GM12891 (cell line): ENCODE measurements around the gene NIN.
A peak's percentile ranks its signal among the peaks of the same experiment; 100 is the strongest.

Experiments used
- PAX5 ChIP-seq: IDR thresholded peaks from 2 replicates; pipeline ENCODE4 v1.6.1; 2011; ENCODE audit warnings: low read length, moderate library complexity, mild to moderate bottlenecking; ENCODE audit not compliant: insufficient read depth, severe bottlenecking
- POLR2A ChIP-seq: IDR thresholded peaks from 2 replicates; pipeline ENCODE4 v1.6.1; 2011; ENCODE audit warnings: low read depth, low read length, control low read depth
- POLR2AphosphoS5 ChIP-seq: IDR thresholded peaks from 2 replicates; pipeline ENCODE4 v1.6.1; 2011; ENCODE audit warnings: low read depth, low read length, control low read depth
- POU2F2 ChIP-seq: IDR thresholded peaks from 2 replicates; pipeline ENCODE4 v1.6.1; 2011; ENCODE audit warnings: low read depth, mild to moderate bottlenecking, control low read depth, low read length, moderate library complexity
- SPI1 ChIP-seq: IDR thresholded peaks from 2 replicates; pipeline ENCODE4 v1.6.1; 2011; ENCODE audit warnings: low read depth, low read length, control low read depth
- TAF1 ChIP-seq: IDR thresholded peaks from 2 replicates; pipeline ENCODE4 v1.6.1; 2011; ENCODE audit warnings: low read depth, low read length, control low read depth

GRCh38 chr14:50677527-50678063 is 153.4 kb downstream of the NIN start:
- no peak for TF ChIP-seq POLR2AphosphoS5
- TF ChIP-seq POLR2A, result no peak
- no peak for TF ChIP-seq POU2F2
- TF ChIP-seq PAX5, result no peak
- no peak for TF ChIP-seq TAF1
- TF ChIP-seq SPI1, result peak; percentile 82
